HL-60/S4 treated with phorbol 12-myristate 13-acetate at 8.2 ng/mL for 4 days and 3 days (cell line): ENCODE data around the gene PRRT4.

Experiments
- in situ Hi-C: fragments of 300-500 bp; cut with MboI; formaldehyde crosslinking; loops from 2 replicates; pipeline ENCODE4 v1.15.0; 2022; ENCODE audit warnings: low sequenced_read_pairs

Gene PRRT4

GRCh38 chr7:128350708-128351295, 10.7 kb downstream of the PRRT4 start:
- in situ Hi-C loops, result no loop called here

DNA sequence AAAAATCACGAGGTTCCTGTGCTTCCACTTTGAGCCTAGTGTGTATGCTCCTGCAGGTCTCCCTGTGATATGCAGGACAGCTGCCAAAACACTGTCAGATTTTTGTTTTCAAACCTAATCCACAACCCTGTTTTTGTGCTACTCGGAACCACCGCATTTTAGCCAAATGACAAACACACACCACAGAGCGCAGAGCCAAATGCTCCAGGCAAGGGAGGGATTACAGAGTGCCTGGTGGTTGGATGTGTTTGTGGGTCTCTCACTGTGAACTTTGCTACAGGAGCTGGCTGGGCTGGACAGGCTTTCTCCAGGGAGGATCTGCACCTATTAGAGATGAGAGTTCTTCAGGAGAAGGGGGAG, 12.0 kb downstream of the PRRT4 start:
- in situ Hi-C loops, result no loop called here

GRCh38 chr7:128347647-128348097, 13.8 kb downstream of the PRRT4 start:
- in situ Hi-C loops, result no loop called here

GRCh38 chr7:128344431-128344774, 17.1 kb downstream of the PRRT4 start:
- in situ Hi-C loops, result no loop called here

DNA sequence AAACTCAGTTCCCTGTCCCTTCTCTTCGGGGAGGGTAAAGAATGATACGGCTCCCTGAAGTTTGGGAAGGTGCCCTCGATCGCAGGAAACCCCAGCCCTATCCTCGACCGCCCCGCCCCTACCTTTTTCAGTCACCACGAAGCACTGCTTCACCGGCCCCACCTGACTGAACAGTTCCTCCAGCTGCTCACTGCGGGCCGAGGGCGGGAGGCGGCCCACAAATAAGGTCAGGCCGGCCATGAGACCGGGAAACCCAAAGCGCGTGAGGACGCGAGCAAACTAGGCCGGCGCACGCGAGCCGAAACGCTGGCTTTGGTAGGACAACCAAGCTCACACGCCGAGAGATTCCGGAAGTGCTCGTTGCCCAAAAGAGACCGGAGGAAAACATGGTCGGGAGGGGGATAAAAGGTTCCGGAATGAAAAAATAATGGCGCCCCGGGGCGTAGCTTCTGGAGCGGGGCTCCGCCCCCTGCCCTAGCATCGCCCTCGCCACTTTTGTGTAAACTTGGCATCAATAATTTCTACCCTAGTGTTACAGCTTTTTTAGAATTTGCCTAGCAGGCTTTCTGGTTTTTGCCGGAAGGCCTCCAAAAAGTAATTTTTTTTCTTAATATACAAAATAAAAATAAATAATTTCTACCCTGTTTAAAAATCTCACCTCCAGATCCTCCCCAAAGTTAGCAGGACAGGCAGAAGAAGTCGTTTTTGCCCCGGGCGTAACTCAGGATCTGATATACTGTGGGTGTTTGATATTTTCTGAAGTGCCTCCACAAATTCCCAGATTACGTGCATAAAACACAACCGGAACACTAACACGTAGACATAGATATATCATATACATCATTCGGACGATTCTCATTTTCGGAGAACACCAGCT, 17.7 kb downstream of the PRRT4 start, which contains the start of gene RBM28:
Gene RBM28 (minus strand): TSS at position 355 of the 877 bp plus-strand sequence. CDS start 115 bp downstream, at position 240.
- in situ Hi-C loops, result no loop called here

- in situ Hi-C loops, result no loop called here
These were observed 19.8 kb downstream of the PRRT4 start for GRCh38 chr7:128341733-128342132.

DNA sequence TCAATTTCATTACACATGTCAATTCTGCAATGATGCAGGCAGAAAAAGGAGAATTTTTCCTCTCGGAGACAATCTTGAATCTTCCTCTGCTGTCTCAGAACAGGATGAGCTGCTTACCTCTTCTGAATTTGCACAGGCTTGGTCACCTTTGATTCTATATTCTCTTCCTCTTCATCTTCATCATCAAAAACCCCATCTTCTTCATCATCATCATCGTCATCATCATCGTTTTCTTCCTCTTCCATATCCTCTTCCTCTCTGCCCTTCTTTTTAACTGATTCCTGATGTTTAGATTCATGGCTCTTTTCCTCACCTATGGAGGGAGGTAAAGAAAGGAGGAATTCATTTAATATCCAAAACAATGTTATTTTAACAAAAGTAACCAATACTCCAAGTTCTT, 25.8 kb downstream of the PRRT4 start:
- in situ Hi-C loops, result no loop called here

DNA sequence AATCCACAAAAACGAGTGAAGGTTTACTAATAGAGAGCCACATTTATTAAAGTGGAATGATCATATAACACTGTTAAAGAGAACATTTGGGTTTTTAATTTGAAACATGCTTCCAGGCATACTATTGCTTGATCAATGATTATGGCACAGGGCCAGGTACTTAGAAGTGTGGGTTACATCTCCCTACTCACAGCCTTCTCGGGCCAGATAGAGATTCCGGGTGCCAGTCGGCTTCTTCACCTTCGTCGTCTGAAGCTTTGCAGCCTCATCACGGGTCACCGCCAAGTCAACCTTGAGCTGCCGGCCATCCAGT, 37.2 kb downstream of the PRRT4 start:
- in situ Hi-C loops, result no loop called here

- in situ Hi-C loops, result no loop called here
These were observed 37.8 kb downstream of the PRRT4 start for GRCh38 chr7:128323459-128324367.

DNA sequence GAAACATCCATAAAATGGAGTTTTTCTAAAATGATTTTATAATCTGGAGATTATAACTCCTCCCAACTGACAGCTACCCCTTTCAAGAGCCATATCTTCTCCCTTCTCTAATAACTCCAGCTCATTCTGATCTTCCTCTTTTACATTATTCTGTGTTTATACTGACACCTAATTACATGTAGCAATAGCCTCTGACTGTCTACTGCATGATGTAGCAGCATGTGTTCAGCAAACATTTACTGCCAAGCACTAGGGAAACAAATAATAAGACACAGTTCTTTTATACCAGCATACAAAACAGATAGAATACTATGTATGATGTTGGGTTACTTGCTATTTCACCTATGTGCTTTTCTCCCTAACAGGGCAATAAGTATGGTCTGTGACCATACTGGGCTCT, 38.5 kb downstream of the PRRT4 start:
- in situ Hi-C loops, result no loop called here

GRCh38 chr7:128322040-128322643, 39.3 kb downstream of the PRRT4 start:
- in situ Hi-C loops, result no loop called here

GRCh38 chr7:128321044-128321422, 40.5 kb downstream of the PRRT4 start:
- in situ Hi-C loops, result no loop called here

DNA sequence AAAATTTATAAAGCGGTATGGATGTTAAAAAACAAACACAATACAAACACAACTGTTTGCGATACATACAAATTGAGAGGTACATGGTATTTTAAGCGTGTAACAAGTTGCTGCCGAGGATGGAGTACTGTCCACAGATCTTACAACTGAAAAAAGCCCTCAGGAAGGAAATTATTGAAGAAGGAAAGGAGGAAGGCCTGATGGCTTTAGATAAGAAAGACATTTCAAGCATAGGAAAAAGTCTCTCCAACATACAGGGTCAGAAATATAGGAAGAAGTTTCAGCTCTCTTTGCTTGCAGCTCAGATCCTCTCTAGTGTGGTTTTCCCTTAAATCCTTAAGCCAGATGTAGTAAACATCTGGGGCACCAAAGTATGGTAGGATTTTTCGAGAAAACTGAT, 42.8 kb downstream of the PRRT4 start:
- in situ Hi-C loops, result no loop called here

DNA sequence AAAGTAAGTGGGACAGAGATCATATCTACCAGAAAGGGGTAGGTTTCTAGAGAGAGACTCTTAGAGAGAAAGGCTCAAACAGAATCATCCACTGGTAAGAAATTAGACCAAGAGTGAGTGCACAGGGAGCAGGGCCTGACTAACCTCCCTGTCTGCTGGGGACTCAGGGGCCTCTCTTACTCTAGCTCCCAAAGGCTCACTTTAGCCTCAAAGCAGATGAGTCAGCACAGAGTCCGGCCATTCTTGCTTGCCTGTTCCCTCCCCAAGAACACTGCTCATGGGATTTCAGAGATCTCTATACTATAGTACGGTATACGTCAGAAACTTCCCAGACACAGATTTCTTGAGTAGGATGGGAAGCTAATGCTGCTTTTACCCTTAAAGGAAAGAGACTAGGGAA, 50.5 kb downstream of the PRRT4 start:
- in situ Hi-C loops, result no loop called here

- in situ Hi-C loops, result no loop called here
These were observed 51.0 kb downstream of the PRRT4 start for GRCh38 chr7:128310499-128310898.

- in situ Hi-C loops, result no loop called here
These were observed 51.5 kb downstream of the PRRT4 start for GRCh38 chr7:128309976-128310375.

DNA sequence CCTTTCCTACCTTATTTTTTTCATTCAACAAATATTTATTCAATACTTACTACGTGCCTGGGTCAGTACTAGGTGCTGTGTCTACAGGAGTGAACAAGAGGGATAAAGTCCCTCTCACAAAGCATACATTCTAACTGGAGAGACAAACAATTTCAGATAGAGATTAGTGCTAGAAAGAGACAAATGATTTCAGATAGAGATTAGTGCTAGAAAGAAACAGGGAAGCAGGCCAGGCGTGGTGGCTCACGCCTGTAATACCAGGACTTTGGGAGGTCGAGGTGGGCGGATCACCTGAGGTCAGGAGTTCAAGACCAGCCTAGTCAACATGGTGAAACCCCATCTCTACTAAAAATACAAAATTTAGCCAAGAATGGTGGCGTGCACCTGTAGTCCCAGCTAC, 52.4 kb downstream of the PRRT4 start:
- in situ Hi-C loops, result no loop called here

DNA sequence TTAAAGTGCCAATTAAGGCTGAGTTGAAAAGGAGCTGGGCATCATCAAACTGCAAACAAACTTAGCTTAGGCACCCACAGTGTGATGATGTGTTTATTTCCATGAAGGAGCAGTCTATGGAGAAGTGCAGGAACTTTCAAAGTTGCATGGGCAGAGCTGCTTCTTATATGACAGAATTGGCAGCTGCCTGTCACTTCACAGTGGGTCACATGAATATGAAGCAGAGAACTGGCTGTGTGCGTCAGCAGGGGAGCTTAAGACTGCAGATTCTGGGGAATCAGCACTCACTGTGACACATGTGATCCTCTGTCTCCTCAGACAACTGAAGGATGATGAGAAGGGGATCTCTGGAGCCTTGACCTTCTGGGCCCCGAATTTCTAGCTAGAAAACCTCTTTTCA, 54.4 kb downstream of the PRRT4 start:
- in situ Hi-C loops, result no loop called here

- in situ Hi-C loops, result no loop called here
These were observed 57.3 kb downstream of the PRRT4 start for GRCh38 chr7:128304212-128304611.

DNA sequence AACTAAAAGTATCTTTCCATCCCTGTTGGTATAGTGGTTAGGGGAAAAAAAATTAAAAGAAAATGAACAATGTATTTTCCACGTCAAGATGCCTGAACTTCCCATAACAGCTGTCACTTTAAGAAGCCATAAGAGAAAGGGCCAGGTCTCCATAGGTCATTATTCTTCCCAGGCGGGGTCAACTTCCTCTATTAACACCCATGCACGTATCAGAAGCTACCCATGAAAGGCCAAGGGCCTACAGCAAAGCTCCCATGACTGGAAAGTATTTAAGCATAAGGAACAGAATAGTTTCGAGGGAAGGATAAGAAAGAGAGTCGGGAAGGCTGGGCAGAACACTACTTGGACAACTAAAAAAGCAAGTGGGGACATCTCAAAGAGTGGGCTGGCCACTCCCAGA, 57.8 kb downstream of the PRRT4 start:
- in situ Hi-C loops, result no loop called here

DNA sequence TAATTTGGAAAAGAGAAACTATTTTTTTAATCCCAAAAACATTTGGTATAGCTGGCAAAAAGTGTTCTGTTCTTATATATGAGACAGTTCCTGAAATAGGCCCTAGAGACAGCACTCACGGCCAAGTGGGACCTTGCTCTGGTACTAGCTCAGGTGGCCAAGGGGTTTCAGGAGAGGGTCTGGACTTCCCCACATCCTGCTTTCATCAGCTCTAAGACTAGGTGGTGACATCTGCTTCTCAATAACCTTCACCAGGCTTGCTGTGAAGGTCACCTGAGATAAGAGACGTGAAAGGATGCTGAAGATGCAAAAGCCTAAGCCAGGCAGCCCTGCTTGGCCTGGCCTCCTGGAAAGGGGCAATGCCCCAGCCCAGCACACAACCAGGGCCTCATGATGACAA, 58.4 kb downstream of the PRRT4 start:
- in situ Hi-C loops, result no loop called here
